GM18505 (cell line): Measurements from ENCODE around the gene STX17.

Experiments used
- ATAC-seq: cut with Tn5 transposase; IDR thresholded peaks from one replicate; pipeline ENCODE4 v1.9.1; 2021; ENCODE audit not compliant: unreplicated experiment
- POLR2A ChIP-seq: IDR thresholded peaks from 4 replicates; pipeline ENCODE4 v1.6.1; 2011; ENCODE audit warnings: borderline replicate concordance; ENCODE audit not compliant: insufficient read depth, insufficient read length; ENCODE audit errors: extremely low read depth

STX17 gene

GRCh38 chr9:99885747-99886146, 20.7 kb upstream of the STX17 start:
- ATAC-seq, result no peak
- TF ChIP-seq POLR2A, result no peak

- no peak for ATAC-seq
- TF ChIP-seq POLR2A, result no peak
Measured at GRCh38 chr9:99889120-99889519, 17.3 kb upstream of the STX17 start.

GRCh38 chr9:99894826-99895225, 11.6 kb upstream of the STX17 start:
- no peak for ATAC-seq
- no peak for TF ChIP-seq POLR2A

GRCh38 chr9:99895510-99895909, 10.9 kb upstream of the STX17 start:
- no peak for ATAC-seq
- no peak for TF ChIP-seq POLR2A

GRCh38 chr9:99896119-99896518, 10.3 kb upstream of the STX17 start:
- no peak for ATAC-seq
- no peak for TF ChIP-seq POLR2A

- no peak for ATAC-seq
- TF ChIP-seq POLR2A, result no peak
Measured at GRCh38 chr9:99903393-99903792, 3.1 kb upstream of the STX17 start.

GRCh38 chr9:99905833-99906402, 536 bp upstream of the STX17 start:
- no peak for ATAC-seq
- TF ChIP-seq POLR2A, result no peak

GRCh38 chr9:99907208-99907532, 716 bp downstream of the STX17 start:
- ATAC-seq, result no peak

GRCh38 chr9:99911600-99911999, 5.1 kb downstream of the STX17 start:
- no peak for ATAC-seq
- no peak for TF ChIP-seq POLR2A

More at GRCh38 chr9:99907208-99907532, 716 bp downstream of the STX17 start:
- no peak for TF ChIP-seq POLR2A

- ATAC-seq, result no peak
- no peak for TF ChIP-seq POLR2A
Measured at GRCh38 chr9:99916650-99917049, 10.2 kb downstream of the STX17 start.

- no peak for ATAC-seq
- no peak for TF ChIP-seq POLR2A
Measured at GRCh38 chr9:99918134-99918533, 11.7 kb downstream of the STX17 start.

- TF ChIP-seq POLR2A, result no peak
Measured at GRCh38 chr9:99919930-99920329, 13.5 kb downstream of the STX17 start.

GRCh38 chr9:99921875-99922710, 15.6 kb downstream of the STX17 start:
- ATAC-seq, result no peak

More at GRCh38 chr9:99919930-99920329, 13.5 kb downstream of the STX17 start:
- ATAC-seq, result no peak

GRCh38 chr9:99922711-99923030, 16.2 kb downstream of the STX17 start:
- no peak for TF ChIP-seq POLR2A
- ATAC-seq, result no peak

More at GRCh38 chr9:99921875-99922710, 15.6 kb downstream of the STX17 start:
- TF ChIP-seq POLR2A, result no peak
